Stimulated activated memory B cell treated with anti-CD40 and anti-IgM and Interleukin-4, amounts not matched to agents 10 μg/mL and 1 μg/mL and 100 μg/mL, for 72 hours (primary cell): ENCODE results near the gene SLC12A9.

Source experiments
- ATAC-seq: fragments of 150-1000 bp; cut with Tn5 transposase; 2 replicates; pipeline ENCODE4 v1.10.0; 2021
- H3K27ac Mint-ChIP-seq: one replicate; pipeline ENCODE4 v1.8.0; 2022; ENCODE audit warnings: mild to moderate bottlenecking, mixed read lengths
- H3K27me3 Mint-ChIP-seq: one replicate; pipeline ENCODE4 v1.8.0; 2022; ENCODE audit warnings: mixed read lengths
- H3K36me3 Mint-ChIP-seq: one replicate; pipeline ENCODE4 v1.8.0; 2022; ENCODE audit warnings: mixed read lengths
- H3K4me1 Mint-ChIP-seq: one replicate; pipeline ENCODE4 v1.8.0; 2022; ENCODE audit warnings: mixed read lengths
- H3K4me3 Mint-ChIP-seq: one replicate; pipeline ENCODE4 v1.8.0; 2022; ENCODE audit warnings: mild to moderate bottlenecking, moderate library complexity, mixed read lengths
- H3K9me3 Mint-ChIP-seq: one replicate; pipeline ENCODE4 v1.8.0; 2022; ENCODE audit warnings: mixed read lengths

SLC12A9 gene

GRCh38 chr7:100865938-100866728, 13.6 kb downstream of the SLC12A9 start:
- peak; percentile 40 for ATAC-seq
- peak overlapping the region; percentile 96 for H3K27ac Mint-ChIP-seq
- peaks cover 26% of the 10 kb centered on the region for H3K4me1 Mint-ChIP-seq
- no peaks in the 10 kb centered on the region for H3K27me3 Mint-ChIP-seq
- H3K9me3 Mint-ChIP-seq, result no peaks in the 10 kb centered on the region
- H3K4me3 Mint-ChIP-seq, result peak overlapping the region; percentile 87
- H3K36me3 Mint-ChIP-seq, result peaks cover 37% of the 10 kb centered on the region

GRCh38 chr7:100866729-100867039, 14.2 kb downstream of the SLC12A9 start:
- ATAC-seq, result no peak
- Mint-ChIP-seq H3K4me3 (peak overlapping the region; percentile 87), H3K4me1 (peaks cover 26% of the 10 kb centered on the region), H3K9me3 (no peaks in the 10 kb centered on the region), H3K36me3 (peaks cover 40% of the 10 kb centered on the region), H3K27me3 (no peaks in the 10 kb centered on the region), H3K27ac (peak overlapping the region; percentile 96)

- Mint-ChIP-seq H3K4me3 (peak within 1 kb of the TSS; percentile 87), H3K4me1 (peaks cover 26% of the 10 kb centered on the region)
Measured at GRCh38 chr7:100867040-100867775, 14.7 kb downstream of the SLC12A9 start, which contains the start of gene TRIP6. Gene TRIP6, plus strand, starts transcription at chr7:100867387. Its CDS starts 111 bp downstream, at chr7:100867498.

GRCh38 chr7:100867776-100868485, 15.4 kb downstream of the SLC12A9 start:
- H3K4me3 Mint-ChIP-seq, result peak overlapping the region; percentile 87
- H3K9me3 Mint-ChIP-seq, result no peaks in the 10 kb centered on the region
- peaks cover 26% of the 10 kb centered on the region for H3K4me1 Mint-ChIP-seq
- no peaks in the 10 kb centered on the region for H3K27me3 Mint-ChIP-seq
- peak overlapping the region; percentile 96 for H3K27ac Mint-ChIP-seq
- peak; percentile 31 for ATAC-seq
- peaks cover 38% of the 10 kb centered on the region for H3K36me3 Mint-ChIP-seq

More at GRCh38 chr7:100867040-100867775, 14.7 kb downstream of the SLC12A9 start, which contains the start of gene TRIP6:
- Mint-ChIP-seq H3K36me3 (peaks cover 40% of the 10 kb centered on the region), H3K27me3 (no peaks in the 10 kb centered on the region), H3K9me3 (no peaks in the 10 kb centered on the region), H3K27ac (peak within 1 kb of the TSS; percentile 96)
- ATAC-seq, result peak; percentile 65

- H3K4me3 Mint-ChIP-seq, result peak overlapping the region; percentile 96
- H3K27me3 Mint-ChIP-seq, result no peaks in the 10 kb centered on the region
- peaks cover 52% of the 10 kb centered on the region for H3K36me3 Mint-ChIP-seq
- no peaks in the 10 kb centered on the region for H3K9me3 Mint-ChIP-seq
- H3K27ac Mint-ChIP-seq, result peak overlapping the region; percentile 97
- no peak for ATAC-seq
- peaks cover 37% of the 10 kb centered on the region for H3K4me1 Mint-ChIP-seq
Measured at GRCh38 chr7:100873599-100874299, 21.2 kb downstream of the SLC12A9 start.

GRCh38 chr7:100874300-100874576, 21.7 kb downstream of the SLC12A9 start:
- H3K4me1 Mint-ChIP-seq, result peaks cover 39% of the 10 kb centered on the region
- H3K4me3 Mint-ChIP-seq, result peak overlapping the region; percentile 96
- ATAC-seq, result no peak
- H3K36me3 Mint-ChIP-seq, result peaks cover 56% of the 10 kb centered on the region
- H3K27me3 Mint-ChIP-seq, result no peaks in the 10 kb centered on the region
- no peaks in the 10 kb centered on the region for H3K9me3 Mint-ChIP-seq
- H3K27ac Mint-ChIP-seq, result peak overlapping the region; percentile 97

GRCh38 chr7:100874577-100875355, 22.3 kb downstream of the SLC12A9 start, which contains the start of gene SRRT:
Gene SRRT, plus strand, starts transcription at chr7:100875103. Its CDS starts 488 bp downstream, at chr7:100875591.
- Mint-ChIP-seq H3K9me3 (no peaks in the 10 kb centered on the region), H3K36me3 (peaks cover 60% of the 10 kb centered on the region), H3K4me3 (peak within 1 kb of the TSS; percentile 96), H3K4me1 (peaks cover 44% of the 10 kb centered on the region), H3K27me3 (no peaks in the 10 kb centered on the region), H3K27ac (peak within 1 kb of the TSS; percentile 97)
- ATAC-seq, result peak; percentile 97

GRCh38 chr7:100875356-100875751, 22.8 kb downstream of the SLC12A9 start:
- no peaks in the 10 kb centered on the region for H3K27me3 Mint-ChIP-seq
- ATAC-seq, result peak; percentile 70
- H3K4me1 Mint-ChIP-seq, result peaks cover 49% of the 10 kb centered on the region
- peaks cover 64% of the 10 kb centered on the region for H3K36me3 Mint-ChIP-seq
- H3K9me3 Mint-ChIP-seq, result no peaks in the 10 kb centered on the region
- H3K4me3 Mint-ChIP-seq, result peak overlapping the region; percentile 96
- H3K27ac Mint-ChIP-seq, result peak overlapping the region; percentile 97

GRCh38 chr7:100878013-100878412, 25.5 kb downstream of the SLC12A9 start:
- Mint-ChIP-seq H3K9me3 (no peaks in the 10 kb centered on the region), H3K4me3 (no peak overlapping the region), H3K36me3 (peaks cover 69% of the 10 kb centered on the region), H3K27me3 (no peaks in the 10 kb centered on the region), H3K4me1 (peaks cover 57% of the 10 kb centered on the region), H3K27ac (no peak overlapping the region)
- ATAC-seq, result no peak

GRCh38 chr7:100878685-100879084, 26.2 kb downstream of the SLC12A9 start:
- peak overlapping the region; percentile 58 for H3K27ac Mint-ChIP-seq
- peaks cover 70% of the 10 kb centered on the region for H3K36me3 Mint-ChIP-seq
- H3K4me3 Mint-ChIP-seq, result no peak overlapping the region
- ATAC-seq, result no peak
- H3K27me3 Mint-ChIP-seq, result no peaks in the 10 kb centered on the region
- H3K4me1 Mint-ChIP-seq, result peaks cover 62% of the 10 kb centered on the region
- H3K9me3 Mint-ChIP-seq, result no peaks in the 10 kb centered on the region

GRCh38 chr7:100879685-100880261, 27.3 kb downstream of the SLC12A9 start:
- no peak overlapping the region for H3K27ac Mint-ChIP-seq
- no peaks in the 10 kb centered on the region for H3K27me3 Mint-ChIP-seq
- H3K36me3 Mint-ChIP-seq, result peaks cover 78% of the 10 kb centered on the region
- peaks cover 68% of the 10 kb centered on the region for H3K4me1 Mint-ChIP-seq
- H3K4me3 Mint-ChIP-seq, result no peak overlapping the region
- ATAC-seq, result no peak
- no peaks in the 10 kb centered on the region for H3K9me3 Mint-ChIP-seq

GRCh38 chr7:100880645-100881044, 28.1 kb downstream of the SLC12A9 start:
- no peak overlapping the region for H3K27ac Mint-ChIP-seq
- no peaks in the 10 kb centered on the region for H3K27me3 Mint-ChIP-seq

GRCh38 chr7:100881136-100881535, 28.6 kb downstream of the SLC12A9 start:
- no peaks in the 10 kb centered on the region for H3K27me3 Mint-ChIP-seq
- H3K4me3 Mint-ChIP-seq, result no peak overlapping the region
- ATAC-seq, result no peak
- no peak overlapping the region for H3K27ac Mint-ChIP-seq
- peaks cover 70% of the 10 kb centered on the region for H3K4me1 Mint-ChIP-seq
- H3K9me3 Mint-ChIP-seq, result no peaks in the 10 kb centered on the region
- H3K36me3 Mint-ChIP-seq, result peaks cover 81% of the 10 kb centered on the region

More at GRCh38 chr7:100880645-100881044, 28.1 kb downstream of the SLC12A9 start:
- H3K9me3 Mint-ChIP-seq, result no peaks in the 10 kb centered on the region
- peaks cover 78% of the 10 kb centered on the region for H3K36me3 Mint-ChIP-seq
- no peak for ATAC-seq
- no peak overlapping the region for H3K4me3 Mint-ChIP-seq
- peaks cover 68% of the 10 kb centered on the region for H3K4me1 Mint-ChIP-seq

- H3K4me3 Mint-ChIP-seq, result no peak overlapping the region
- H3K27me3 Mint-ChIP-seq, result no peaks in the 10 kb centered on the region
- peaks cover 83% of the 10 kb centered on the region for H3K36me3 Mint-ChIP-seq
- peaks cover 70% of the 10 kb centered on the region for H3K4me1 Mint-ChIP-seq
- no peak overlapping the region for H3K27ac Mint-ChIP-seq
- no peaks in the 10 kb centered on the region for H3K9me3 Mint-ChIP-seq
- no peak for ATAC-seq
Measured at GRCh38 chr7:100882201-100882600, 29.7 kb downstream of the SLC12A9 start.
